Trophoblast cell (in vitro differentiated cells and primary cell): ENCODE data around the gene ATP13A2.

ENCODE experiments used
- DNase-seq, 2 donors: peaks; one replicate each; pipeline ENCODE4 v3.0.0-alpha.2; 2016
- H2AFZ ChIP-seq: 2 replicates; pipeline ENCODE4 v1.6.1; 2013; ENCODE audit warnings: low read length, moderate library complexity, mild to moderate bottlenecking; ENCODE audit not compliant: insufficient read depth, poor library complexity
- H2AK5ac ChIP-seq: 2 replicates; pipeline ENCODE4 v1.6.1; 2013; ENCODE audit warnings: mild to moderate bottlenecking, low read length
- H2BK120ac ChIP-seq: 2 replicates; pipeline ENCODE4 v1.6.1; 2013; ENCODE audit warnings: low read length, mild to moderate bottlenecking, moderate library complexity; ENCODE audit not compliant: insufficient read depth, poor library complexity
- H2BK12ac ChIP-seq: 2 replicates; pipeline ENCODE4 v1.6.1; 2013; ENCODE audit warnings: mild to moderate bottlenecking, low read length, moderate library complexity
- H2BK5ac ChIP-seq: 2 replicates; pipeline ENCODE4 v1.6.1; 2013; ENCODE audit warnings: low read length, low read depth, moderate library complexity, mild to moderate bottlenecking; ENCODE audit not compliant: poor library complexity
- H3K14ac ChIP-seq: 2 replicates; pipeline ENCODE4 v1.6.1; 2013; ENCODE audit warnings: mild to moderate bottlenecking, low read length
- H3K18ac ChIP-seq: 2 replicates; pipeline ENCODE4 v1.6.1; 2013; ENCODE audit warnings: mild to moderate bottlenecking, low read length
- H3K23ac ChIP-seq: 2 replicates; pipeline ENCODE4 v1.6.1; 2013; ENCODE audit warnings: low read length
- H3K27ac ChIP-seq: 2 replicates; pipeline ENCODE4 v1.5.1; 2013; ENCODE audit warnings: low read depth, mild to moderate bottlenecking, inconsistent platforms, low read length, moderate library complexity
- H3K27me3 ChIP-seq: 2 replicates; pipeline ENCODE4 v1.6.1; 2013; ENCODE audit warnings: inconsistent platforms, mild to moderate bottlenecking, low read length, moderate library complexity; ENCODE audit not compliant: insufficient read depth
- H3K36me3 ChIP-seq, 2 experiments: 1 replicate in 1 of 2; 2 replicates in 1 of 2; pipeline ENCODE4 v1.6.1; 2013; ENCODE audit warnings: low read length in 2 of 2, mild to moderate bottlenecking in 2 of 2, moderate library complexity in 1 of 2; ENCODE audit not compliant: insufficient read depth in 2 of 2, control insufficient read depth in 1 of 2
- H3K4ac ChIP-seq: 2 replicates; pipeline ENCODE4 v1.6.1; 2013; ENCODE audit warnings: low read depth, mild to moderate bottlenecking, low read length, moderate library complexity
- H3K4me1 ChIP-seq, 2 experiments: 1 replicate in 1 of 2; 2 replicates in 1 of 2; pipeline ENCODE4 v1.6.1; 2013; ENCODE audit warnings: low read length in 2 of 2, mild to moderate bottlenecking in 2 of 2, moderate library complexity in 1 of 2; ENCODE audit not compliant: insufficient read depth in 2 of 2, control insufficient read depth in 1 of 2
- H3K4me2 ChIP-seq: 2 replicates; pipeline ENCODE4 v1.6.1; 2013; ENCODE audit warnings: inconsistent platforms, mild to moderate bottlenecking, low read length, moderate library complexity
- H3K4me3 ChIP-seq: 2 replicates; pipeline ENCODE4 v1.5.1; 2013; ENCODE audit warnings: mild to moderate bottlenecking, low read depth, low read length, inconsistent platforms
- H3K79me1 ChIP-seq: one replicate; pipeline ENCODE4 v1.6.1; 2013; ENCODE audit warnings: low read length
- H3K79me2 ChIP-seq: 2 replicates; pipeline ENCODE4 v1.6.1; 2013; ENCODE audit warnings: low read length, mild to moderate bottlenecking; ENCODE audit not compliant: control insufficient read depth, insufficient read depth, poor library complexity
- H3K9ac ChIP-seq: 2 replicates; pipeline ENCODE4 v1.6.1; 2013; ENCODE audit warnings: mild to moderate bottlenecking, low read length
- H3K9me3 ChIP-seq: 2 replicates; pipeline ENCODE4 v1.6.1; 2013; ENCODE audit warnings: low read depth, mild to moderate bottlenecking, control low read depth, inconsistent platforms, low read length; ENCODE audit not compliant: insufficient read depth
- H4K12ac ChIP-seq: 2 replicates; pipeline ENCODE4 v1.6.1; 2013; ENCODE audit warnings: low read depth, mild to moderate bottlenecking, low read length, moderate library complexity
- H4K8ac ChIP-seq: 2 replicates; pipeline ENCODE4 v1.6.1; 2013; ENCODE audit warnings: low read depth, mild to moderate bottlenecking, low read length, moderate library complexity
- H4K91ac ChIP-seq: one replicate; pipeline ENCODE4 v1.6.1; 2013; ENCODE audit warnings: low read depth, mild to moderate bottlenecking, low read length, moderate library complexity
- WGBS: extraction: QIAGEN DNeasy Blood & Tissue Kit; methylation state at CpG from one replicate; pipeline ENCODE4 v1.1.7; 2013; ENCODE audit warnings: missing lambda C conversion rate; ENCODE audit not compliant: insufficient read length, insufficient coverage; ENCODE audit errors: extremely low coverage; 5-methylcytosine and 5-hydroxymethylcytosine counted together

ATP13A2 gene

DNA sequence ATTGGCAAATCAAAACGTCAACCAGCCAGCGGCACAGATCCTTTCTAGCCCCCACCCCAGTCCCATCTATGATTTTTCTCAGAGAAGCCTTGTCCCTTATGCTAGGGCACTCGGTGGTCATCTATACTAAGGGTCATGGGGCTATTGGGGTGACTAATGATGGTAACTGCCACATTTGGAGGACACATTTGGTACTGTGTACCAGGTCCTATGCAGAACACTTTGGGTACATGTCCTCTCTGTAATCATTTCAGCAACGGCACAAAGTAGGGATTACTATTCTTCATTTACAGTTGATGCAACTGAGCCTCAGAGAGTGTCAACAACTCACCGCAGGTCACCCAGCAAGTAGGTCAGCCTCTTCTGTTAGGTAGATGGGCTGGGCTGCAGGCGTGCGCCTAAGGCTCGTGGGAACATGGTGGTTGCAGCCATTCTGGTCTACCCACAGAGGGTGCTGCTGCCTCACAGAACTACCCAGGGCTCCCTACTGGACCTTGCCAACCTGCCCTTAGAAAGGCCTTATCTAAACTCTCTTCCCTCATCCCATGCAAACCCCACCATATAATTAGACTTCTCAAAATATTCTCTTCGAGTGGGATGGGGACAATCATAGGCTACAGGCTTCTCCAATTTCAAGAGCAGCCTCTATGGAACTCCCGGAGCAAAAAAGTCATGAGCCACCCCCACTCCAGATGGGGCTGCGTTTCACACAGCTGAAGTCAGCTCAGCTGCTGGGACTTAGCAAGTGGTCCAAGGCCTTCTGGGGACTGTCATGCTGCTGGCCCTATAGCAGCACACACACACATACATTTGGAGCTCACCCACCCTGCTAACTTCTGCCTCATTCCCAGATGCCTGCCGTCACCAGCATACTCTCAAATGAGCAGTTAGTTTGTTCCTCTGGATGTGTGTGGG, 47.9 kb upstream of the ATP13A2 start:
- H2BK5ac ChIP-seq = no peak overlapping the region
- no peak overlapping the region for H4K8ac ChIP-seq
- no peak overlapping the region for H2AK5ac ChIP-seq
- no peaks in the 10 kb centered on the region for H3K79me1 ChIP-seq
- no peaks in the 10 kb centered on the region for H3K27me3 ChIP-seq
- no peak overlapping the region for H2BK120ac ChIP-seq
- H4K12ac ChIP-seq = no peak overlapping the region
- no peak overlapping the region for H3K18ac ChIP-seq
- H4K91ac ChIP-seq = no peak overlapping the region
- no peak overlapping the region for H3K27ac ChIP-seq
- H3K9ac ChIP-seq = no peak overlapping the region
- no peak overlapping the region for H2AFZ ChIP-seq
- DNase-seq = peak; percentile 80 to 86
- no peaks in the 10 kb centered on the region for H3K79me2 ChIP-seq
- H3K23ac ChIP-seq = no peak overlapping the region
- no peaks in the 10 kb centered on the region for H3K9me3 ChIP-seq
- no peak overlapping the region for H2BK12ac ChIP-seq
- no peak overlapping the region for H3K4ac ChIP-seq
- H3K14ac ChIP-seq = no peak overlapping the region
- H3K36me3 ChIP-seq = no peaks in the 10 kb centered on the region
- no CpG with 5 or more reads among the region's 12 CpGs for WGBS
- peaks cover 0 to 2% of the 10 kb centered on the region in 2 experiments for H3K4me1 ChIP-seq
- no peak overlapping the region for H3K4me2 ChIP-seq
- H3K4me3 ChIP-seq = no peak overlapping the region

- Histone ChIP-seq H3K4ac (no peak overlapping the region), H3K14ac (no peak overlapping the region), H3K9me3 (peaks cover 2% of the 10 kb centered on the region), H3K36me3 (no peaks in the 10 kb centered on the region), H3K79me1 (peaks cover 2% of the 10 kb centered on the region), H3K23ac (no peak overlapping the region), H3K4me1 (peaks cover 0 to 7% of the 10 kb centered on the region in 2 experiments), H3K4me3 (no peak overlapping the region), H2AFZ (no peak overlapping the region), H4K12ac (no peak overlapping the region), H3K27ac (no peak overlapping the region), H4K8ac (no peak overlapping the region), H2BK5ac (no peak overlapping the region), H2AK5ac (no peak overlapping the region), H3K4me2 (no peak overlapping the region), H2BK120ac (no peak overlapping the region), H4K91ac (no peak overlapping the region), H2BK12ac (no peak overlapping the region), H3K9ac (no peak overlapping the region), H3K79me2 (peaks cover 7% of the 10 kb centered on the region), H3K18ac (no peak overlapping the region), H3K27me3 (no peaks in the 10 kb centered on the region)
- DNase-seq = no peak
- no CpG with 5 or more reads among the region's 4 CpGs for WGBS
These were observed 44.8 kb upstream of the ATP13A2 start for GRCh38 chr1:17056551-17056950.

DNA sequence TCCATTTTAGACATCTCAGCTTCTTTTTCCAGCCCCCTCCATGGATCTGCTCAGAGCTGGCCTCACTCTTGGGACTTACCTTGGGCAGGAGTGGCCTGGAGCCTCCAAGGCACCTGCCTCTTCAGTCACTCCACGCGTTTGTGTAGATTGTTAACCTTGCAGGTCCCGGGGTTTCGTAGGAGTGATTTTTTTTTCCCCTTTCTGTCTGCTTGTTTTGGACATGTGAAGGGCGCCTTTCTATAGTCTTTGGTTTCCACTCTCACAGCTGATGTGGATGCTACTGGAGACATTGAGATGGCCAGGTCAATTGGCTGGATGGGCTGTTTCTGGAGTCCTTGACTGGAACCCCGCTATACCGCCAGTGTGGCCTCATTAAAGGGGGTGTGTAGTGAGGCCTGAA, 44.1 kb upstream of the ATP13A2 start:
- Histone ChIP-seq H3K18ac (no peak overlapping the region), H3K14ac (no peak overlapping the region), H3K79me1 (peaks cover 2% of the 10 kb centered on the region), H3K4me3 (no peak overlapping the region), H4K8ac (no peak overlapping the region), H3K4ac (no peak overlapping the region), H3K27me3 (no peaks in the 10 kb centered on the region), H4K91ac (no peak overlapping the region), H3K9ac (no peak overlapping the region), H3K4me1 (peaks cover 0 to 7% of the 10 kb centered on the region in 2 experiments), H3K36me3 (no peaks in the 10 kb centered on the region), H3K79me2 (peaks cover 7% of the 10 kb centered on the region), H4K12ac (no peak overlapping the region), H3K4me2 (no peak overlapping the region), H3K27ac (no peak overlapping the region), H2BK5ac (no peak overlapping the region), H3K23ac (no peak overlapping the region), H2AK5ac (no peak overlapping the region), H3K9me3 (peaks cover 2% of the 10 kb centered on the region), H2BK12ac (no peak overlapping the region), H2AFZ (no peak overlapping the region), H2BK120ac (no peak overlapping the region)
- WGBS = no CpG with 5 or more reads among the region's 7 CpGs
- DNase-seq = no peak

GRCh38 chr1:17053685-17054410, 42.1 kb upstream of the ATP13A2 start, which contains the start of gene SDHB:
TSS of gene SDHB (minus strand) at chr1:17054032. CDS start at chr1:17054019, 13 bp downstream.
- Histone ChIP-seq H3K27ac (peak within 1 kb of the TSS; percentile 74), H4K91ac (peak within 1 kb of the TSS; percentile 80), H3K23ac (no peak within 1 kb of the TSS), H2BK120ac (peak within 1 kb of the TSS; percentile 70), H3K79me1 (peaks cover 2% of the 10 kb centered on the region), H3K4ac (peak within 1 kb of the TSS; percentile 99), H2BK5ac (peak within 1 kb of the TSS; percentile 67), H3K36me3 (peaks cover 7 to 9% of the 10 kb centered on the region in 2 experiments), H3K4me3 (peak within 1 kb of the TSS; percentile 90), H3K4me1 (peaks cover 0 to 7% of the 10 kb centered on the region in 2 experiments), H4K8ac (peak within 1 kb of the TSS; percentile 95), H3K18ac (peak within 1 kb of the TSS; percentile 82), H3K27me3 (no peaks in the 10 kb centered on the region), H3K9me3 (peaks cover 2% of the 10 kb centered on the region), H4K12ac (peak within 1 kb of the TSS; percentile 78), H3K4me2 (peak within 1 kb of the TSS; percentile 100), H3K14ac (peak within 1 kb of the TSS; percentile 94), H3K79me2 (peaks cover 7% of the 10 kb centered on the region), H2BK12ac (no peak within 1 kb of the TSS), H2AFZ (peak within 1 kb of the TSS; percentile 21), H2AK5ac (peak within 1 kb of the TSS; percentile 55), H3K9ac (peak within 1 kb of the TSS; percentile 91)
- peak; percentile 97 to 99 for DNase-seq
- WGBS = no CpG with 5 or more reads among the region's 44 CpGs
